ENCODE results near the gene SNX32.

SNX32 gene

GRCh38 chr11:65903068-65903481 lies 69.3 kb downstream of the SNX32 start:
- Histone ChIP-seq H3K27me3 (ENCODE audit: insufficient read depth, poor library complexity, severe bottlenecking) (no peaks in the 10 kb centered on the region), H3K4me3 (replicated peaks; ENCODE audit: insufficient read depth, low read length) (no peak overlapping the region), H3K27ac (replicated peaks) (no peak overlapping the region)
- DNase-seq (ENCODE audit: low read depth in 1 of 2, low spot score in 1 of 2) = no peak
- TF ChIP-seq POLR2AphosphoS5 (IDR thresholded peaks at IDR 0.05; ENCODE audit: low read depth) (no peak), REST (IDR thresholded peaks at IDR 0.05; ENCODE audit: insufficient replicate concordance, low read depth) (no peak), CTCF (IDR thresholded peaks at IDR 0.05; ENCODE audit: insufficient read depth, low read length) (no peak), GABPA (IDR thresholded peaks at IDR 0.05; ENCODE audit: low read depth) (no peak), SPI1 (IDR thresholded peaks at IDR 0.05; ENCODE audit: borderline replicate concordance, low read depth) (no peak)

All from HL-60 (cell line).